GM12801 (cell line): ENCODE data around the gene SIK3.

Source experiments
- TF ChIP-seq, protein P1 (sequence below): IDR thresholded peaks from one replicate; pipeline ENCODE4 v1.5.1; 2011; ENCODE audit warnings: control low read depth; ENCODE audit not compliant: insufficient read length; ENCODE audit errors: extremely low read depth

The SIK3 gene

GRCh38 chr11:117055469-117055868, 42.8 kb downstream of the SIK3 start:
- TF ChIP-seq, protein P1, sequence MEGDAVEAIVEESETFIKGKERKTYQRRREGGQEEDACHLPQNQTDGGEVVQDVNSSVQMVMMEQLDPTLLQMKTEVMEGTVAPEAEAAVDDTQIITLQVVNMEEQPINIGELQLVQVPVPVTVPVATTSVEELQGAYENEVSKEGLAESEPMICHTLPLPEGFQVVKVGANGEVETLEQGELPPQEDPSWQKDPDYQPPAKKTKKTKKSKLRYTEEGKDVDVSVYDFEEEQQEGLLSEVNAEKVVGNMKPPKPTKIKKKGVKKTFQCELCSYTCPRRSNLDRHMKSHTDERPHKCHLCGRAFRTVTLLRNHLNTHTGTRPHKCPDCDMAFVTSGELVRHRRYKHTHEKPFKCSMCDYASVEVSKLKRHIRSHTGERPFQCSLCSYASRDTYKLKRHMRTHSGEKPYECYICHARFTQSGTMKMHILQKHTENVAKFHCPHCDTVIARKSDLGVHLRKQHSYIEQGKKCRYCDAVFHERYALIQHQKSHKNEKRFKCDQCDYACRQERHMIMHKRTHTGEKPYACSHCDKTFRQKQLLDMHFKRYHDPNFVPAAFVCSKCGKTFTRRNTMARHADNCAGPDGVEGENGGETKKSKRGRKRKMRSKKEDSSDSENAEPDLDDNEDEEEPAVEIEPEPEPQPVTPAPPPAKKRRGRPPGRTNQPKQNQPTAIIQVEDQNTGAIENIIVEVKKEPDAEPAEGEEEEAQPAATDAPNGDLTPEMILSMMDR, result no peak

DNA sequence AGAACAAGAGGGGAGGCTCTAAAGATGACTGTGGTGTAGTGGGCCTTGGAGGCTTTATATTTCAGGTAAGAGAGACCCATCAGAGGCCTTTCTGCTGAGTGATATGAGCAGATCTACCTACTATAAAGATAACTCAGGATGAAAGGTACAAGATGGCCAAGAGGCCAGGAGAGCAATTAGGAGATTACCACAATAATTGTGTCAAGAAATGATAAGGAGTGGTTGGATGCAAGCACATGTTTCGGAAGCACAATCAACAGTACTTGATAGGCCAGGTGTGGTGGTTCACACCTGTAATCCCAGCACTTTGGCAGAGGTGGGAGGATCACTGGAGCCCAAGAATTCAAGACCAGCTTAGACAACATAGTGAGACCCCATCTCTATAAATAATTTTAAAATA, 43.8 kb downstream of the SIK3 start:
- TF ChIP-seq, protein P1, result no peak

- TF ChIP-seq, protein P1, result no peak
Measured at GRCh38 chr11:117052196-117053149, 45.8 kb downstream of the SIK3 start.

GRCh38 chr11:117045956-117046355, 52.3 kb downstream of the SIK3 start:
- TF ChIP-seq, protein P1, result no peak

DNA sequence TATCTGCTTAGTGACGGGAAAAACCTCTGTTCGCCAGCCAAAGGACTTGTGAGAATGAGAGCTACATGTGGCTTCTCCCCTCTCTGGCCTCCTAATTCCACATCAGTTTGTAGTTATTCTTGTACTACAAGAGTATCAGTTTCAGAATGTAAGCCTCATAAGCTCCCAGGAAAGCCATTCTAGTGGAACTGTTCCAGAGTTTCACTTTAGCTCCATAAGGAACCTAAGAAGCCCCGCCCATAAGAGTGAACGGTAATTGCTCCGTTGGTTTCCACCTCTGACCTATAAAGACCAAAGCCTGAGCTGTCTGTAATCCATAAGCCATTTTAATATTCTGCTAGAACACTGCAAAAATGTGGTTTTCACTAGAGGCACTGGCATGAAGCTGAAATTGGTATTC, 53.0 kb downstream of the SIK3 start:
- TF ChIP-seq, protein P1, result no peak

- TF ChIP-seq, protein P1, result no peak
Measured at GRCh38 chr11:117044287-117045035, 53.8 kb downstream of the SIK3 start.

DNA sequence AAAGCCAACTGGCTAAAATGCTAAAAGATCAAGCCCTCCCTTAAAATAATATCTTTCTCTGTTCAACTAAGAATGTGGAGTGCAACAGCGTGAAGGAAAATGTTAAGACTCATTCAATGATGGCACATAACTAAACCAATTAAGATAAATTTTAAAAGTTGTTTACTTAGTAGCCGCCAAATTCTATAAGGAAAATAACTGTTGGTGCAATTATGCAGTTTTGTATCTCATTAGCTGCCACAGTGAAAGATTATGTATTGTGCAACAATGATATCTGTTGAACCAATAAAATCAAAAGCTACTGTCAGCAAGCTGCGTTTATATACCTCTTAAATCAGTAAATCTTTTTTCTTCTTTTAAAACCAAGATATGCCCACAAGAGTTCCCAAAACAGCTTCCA, 55.5 kb downstream of the SIK3 start:
- TF ChIP-seq, protein P1, result no peak
